GM18861 (cell line): ENCODE data around the gene BRD2.

Source experiments
- ATAC-seq: cut with Tn5 transposase; IDR thresholded peaks from one replicate; pipeline ENCODE4 v1.9.1; 2021; ENCODE audit not compliant: unreplicated experiment

BRD2 gene

DNA sequence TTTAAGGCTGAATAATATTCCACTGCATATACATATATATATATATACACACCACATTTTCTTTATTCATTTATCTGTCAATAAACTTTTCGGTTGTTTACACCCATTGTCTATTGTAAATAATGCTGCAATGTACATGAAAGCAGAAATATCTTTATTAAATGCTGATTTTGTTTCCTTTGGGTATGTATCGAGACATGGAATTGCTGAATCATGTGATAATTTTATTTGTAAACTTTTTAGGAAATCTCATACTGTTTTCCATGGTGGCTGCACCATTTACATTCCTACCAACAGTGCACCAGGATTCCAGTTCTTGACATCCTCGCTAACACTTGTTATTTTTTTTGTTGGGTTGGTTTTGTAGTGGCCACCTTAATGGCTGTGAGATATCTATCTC lies 55.1 kb downstream of the BRD2 start:
- ATAC-seq, result no peak

GRCh38 chr6:33024521-33024920 lies 56.1 kb downstream of the BRD2 start:
- ATAC-seq, result no peak

- ATAC-seq, result no peak
Measured at GRCh38 chr6:33028220-33028849, 59.9 kb downstream of the BRD2 start.

DNA sequence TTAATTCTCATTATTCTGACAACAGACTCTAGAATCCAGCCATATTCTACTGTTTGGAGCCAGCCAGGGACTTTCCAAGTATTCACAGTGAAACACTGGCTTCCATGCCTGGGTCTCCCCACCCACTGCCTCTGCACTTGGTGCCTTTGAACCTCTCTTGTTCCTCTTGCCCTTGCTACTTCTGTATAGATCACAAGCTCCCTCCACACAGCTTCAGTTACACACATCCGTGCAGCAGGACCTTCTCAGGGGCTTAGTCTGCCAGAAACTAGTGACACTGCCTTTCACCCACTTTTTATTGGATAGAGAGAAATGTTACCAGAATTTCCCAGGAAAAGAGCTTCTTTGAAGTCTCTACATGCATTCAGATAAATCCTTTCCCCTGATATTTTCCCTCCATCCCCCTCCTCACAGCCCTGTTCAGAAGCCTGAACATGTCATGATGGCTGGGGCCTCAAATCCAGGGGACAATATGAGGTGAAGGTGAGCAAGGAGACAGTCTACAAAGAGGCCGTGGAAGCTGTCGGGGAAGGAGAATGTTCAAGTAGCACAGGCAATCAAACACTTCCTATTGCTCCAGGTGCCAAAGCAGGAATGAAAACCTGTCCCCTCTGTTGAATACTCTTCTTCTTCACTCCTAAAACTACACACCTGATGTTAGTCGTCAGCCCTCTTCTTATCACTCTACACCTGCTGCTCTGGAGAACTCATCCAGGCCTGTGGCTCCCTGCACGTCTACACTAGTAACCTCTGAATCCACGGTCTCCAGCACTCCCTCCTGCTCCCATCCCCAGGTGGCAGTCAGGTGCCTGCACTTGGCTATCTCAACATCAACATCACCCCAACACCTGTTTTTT lies 61.2 kb downstream of the BRD2 start:
- ATAC-seq, result peak; percentile 64

GRCh38 chr6:33030245-33030644 lies 61.9 kb downstream of the BRD2 start:
- ATAC-seq, result no peak
